GM18951 (cell line): ENCODE measurements around the gene ACTR3.

ENCODE experiments used
- POLR2A ChIP-seq: IDR thresholded peaks from 4 replicates; pipeline ENCODE4 v1.6.1; 2011; ENCODE audit warnings: mild to moderate bottlenecking; ENCODE audit not compliant: insufficient read length, insufficient read depth; ENCODE audit errors: extremely low read depth
- in situ Hi-C: fragments of 300-500 bp; cut with MboI; formaldehyde crosslinking; loops from one replicate; pipeline ENCODE4 v1.12.0; 2022; ENCODE audit warnings: low sequenced_read_pairs, mixed read lengths, inconsistent platforms; ENCODE audit not compliant: unreplicated experiment

The ACTR3 gene

GRCh38 chr2:113901943-113902342 lies 12.1 kb downstream of the ACTR3 start:
- in situ Hi-C loops, result no loop called here
- no peak for TF ChIP-seq POLR2A

- in situ Hi-C loops, result no loop called here
- no peak for TF ChIP-seq POLR2A
Observed at GRCh38 chr2:113905886-113906285, 16.0 kb downstream of the ACTR3 start.

GRCh38 chr2:113906647-113907046 lies 16.8 kb downstream of the ACTR3 start:
- in situ Hi-C loops, result no loop called here
- no peak for TF ChIP-seq POLR2A

- TF ChIP-seq POLR2A, result no peak
- in situ Hi-C loops, result no loop called here
Observed at GRCh38 chr2:113907297-113907696, 17.4 kb downstream of the ACTR3 start.

GRCh38 chr2:113910110-113910717 lies 20.3 kb downstream of the ACTR3 start:
- no peak for TF ChIP-seq POLR2A
- in situ Hi-C loops, result no loop called here

- in situ Hi-C loops, result no loop called here
- no peak for TF ChIP-seq POLR2A
Observed at GRCh38 chr2:113910967-113911678, 21.2 kb downstream of the ACTR3 start.

- TF ChIP-seq POLR2A, result no peak
- in situ Hi-C loops, result no loop called here
Observed at GRCh38 chr2:113915082-113915819, 25.4 kb downstream of the ACTR3 start.

- in situ Hi-C loops, result no loop called here
- no peak for TF ChIP-seq POLR2A
Observed at GRCh38 chr2:113918229-113918628, 28.3 kb downstream of the ACTR3 start.

- no peak for TF ChIP-seq POLR2A
- in situ Hi-C loops, result no loop called here
Observed at GRCh38 chr2:113920996-113921395, 31.1 kb downstream of the ACTR3 start.

- no peak for TF ChIP-seq POLR2A
- in situ Hi-C loops, result no loop called here
Observed at GRCh38 chr2:113922335-113922734, 32.4 kb downstream of the ACTR3 start.

- in situ Hi-C loops, result no loop called here
- TF ChIP-seq POLR2A, result no peak
Observed at GRCh38 chr2:113922784-113923183, 32.9 kb downstream of the ACTR3 start.

- in situ Hi-C loops, result no loop called here
- TF ChIP-seq POLR2A, result no peak
Observed at GRCh38 chr2:113925884-113926283, 36.0 kb downstream of the ACTR3 start.

GRCh38 chr2:113926314-113926713 lies 36.4 kb downstream of the ACTR3 start:
- in situ Hi-C loops, result no loop called here
- TF ChIP-seq POLR2A, result no peak

GRCh38 chr2:113930448-113930847 lies 40.6 kb downstream of the ACTR3 start:
- in situ Hi-C loops, result no loop called here
- TF ChIP-seq POLR2A, result no peak
